HG03575 (cell line): ENCODE data around the gene DHX29.
A peak's percentile ranks its signal among the peaks of the same experiment; 100 is the strongest.
"Not testable (repeated sequence)": the region's sequence is repeated elsewhere in the genome, so short reads cannot be mapped to it uniquely, and the experiment has no call there.

Source experiments
- ATAC-seq: cut with Tn5 transposase; IDR thresholded peaks from one replicate; pipeline ENCODE4 v1.9.1; 2021; ENCODE audit not compliant: unreplicated experiment, insufficient number of reproducible peaks, low FRiP score; ENCODE audit errors: extremely low read depth

Gene DHX29

DNA sequence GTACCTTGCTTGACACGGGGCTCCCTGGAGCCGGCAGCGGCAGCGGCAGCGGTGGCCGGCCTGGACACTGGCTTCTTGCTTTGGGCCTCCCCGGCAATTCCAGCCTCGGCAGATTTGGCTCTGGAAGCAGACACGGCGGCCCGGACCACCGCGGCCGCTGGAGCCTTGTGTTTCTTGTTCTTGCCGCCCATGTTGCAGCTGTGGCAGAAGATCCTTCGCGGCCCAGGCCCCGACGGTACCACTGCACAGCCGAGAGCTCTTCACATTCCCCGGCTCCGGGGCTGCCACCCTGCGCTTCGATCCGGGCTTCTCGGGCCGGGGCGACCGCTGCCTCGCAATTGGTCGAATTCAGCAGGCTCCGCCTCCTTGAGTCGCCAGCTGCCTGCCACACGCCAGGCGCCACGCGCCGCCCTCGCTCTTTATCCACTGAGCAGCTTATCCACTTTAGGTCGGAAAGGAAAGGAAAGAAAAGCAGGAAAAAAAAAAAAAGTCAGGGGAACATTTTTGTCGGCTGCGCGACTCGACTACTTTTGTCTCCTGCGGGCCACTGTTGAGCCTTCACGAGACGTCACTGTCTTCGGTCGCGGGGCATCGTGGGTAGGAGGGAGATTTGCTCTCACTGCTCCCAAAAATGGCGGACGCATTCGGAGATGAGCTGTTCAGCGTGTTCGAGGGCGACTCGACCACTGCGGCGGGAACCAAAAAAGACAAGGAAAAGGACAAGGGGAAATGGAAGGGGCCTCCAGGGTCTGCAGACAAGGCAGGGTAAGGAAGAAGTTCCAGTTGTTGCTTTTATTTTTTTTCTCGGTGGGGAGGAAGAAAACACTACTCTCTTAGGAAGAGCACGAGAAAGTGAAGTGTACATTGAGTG lies at the start of gene DHX29, which contains the start of gene MTREX:
Gene DHX29, minus strand, starts transcription at position 312 of the 871 bp plus-strand sequence. Its CDS starts 121 bp downstream, at position 191.
Gene MTREX, plus strand, starts transcription at position 607 of the 871 bp plus-strand sequence. Its CDS starts 25 bp downstream, at position 632.
- peak; percentile 54 for ATAC-seq

DNA sequence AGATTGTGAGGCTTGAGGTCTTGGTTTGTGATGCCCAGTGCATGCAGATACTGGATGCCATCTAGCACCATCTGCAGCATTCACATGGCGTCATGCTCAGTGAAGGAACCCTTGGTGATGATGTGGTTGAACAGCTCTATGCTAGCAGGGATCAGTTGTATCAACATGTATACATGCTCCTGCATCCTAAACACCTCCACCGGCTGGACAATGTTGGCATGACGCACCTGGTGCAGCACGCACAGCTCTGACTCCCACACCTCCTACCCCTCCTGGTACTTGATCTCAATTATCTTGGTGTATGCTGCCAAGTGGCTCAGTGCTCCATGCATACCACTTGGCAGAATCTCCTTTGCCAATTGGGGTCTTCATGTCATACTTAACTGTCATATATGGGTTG lies 49.4 kb upstream of the DHX29 start:
- no peak for ATAC-seq

GRCh38 chr5:55350754-55351153 lies 43.3 kb upstream of the DHX29 start:
- no peak for ATAC-seq

- ATAC-seq = no peak
Observed at GRCh38 chr5:55347786-55348185, 40.3 kb upstream of the DHX29 start.

- no peak for ATAC-seq
Observed at GRCh38 chr5:55345327-55345726, 37.8 kb upstream of the DHX29 start.

- no peak for ATAC-seq
Observed at GRCh38 chr5:55344392-55344992, 37.0 kb upstream of the DHX29 start.

- ATAC-seq = no peak
Observed at GRCh38 chr5:55343609-55344008, 36.1 kb upstream of the DHX29 start.

DNA sequence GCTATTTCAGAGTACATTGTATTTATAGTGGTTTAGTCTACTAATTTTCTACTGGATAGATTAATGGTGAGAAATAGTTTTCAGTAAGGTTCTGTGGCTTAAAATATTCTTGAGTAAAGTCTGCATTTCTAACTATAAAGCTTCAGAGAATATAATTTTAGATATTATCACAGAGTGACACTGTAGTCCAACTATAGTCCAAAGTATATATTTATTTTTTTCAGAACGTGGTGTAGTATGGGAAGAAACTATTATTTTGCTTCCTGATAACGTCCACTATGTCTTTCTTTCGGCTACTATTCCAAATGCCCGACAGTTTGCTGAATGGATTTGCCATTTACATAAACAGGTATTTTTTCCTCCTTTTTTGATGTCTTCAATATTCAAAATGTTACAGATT lies 35.6 kb upstream of the DHX29 start:
- ATAC-seq = no peak

GRCh38 chr5:55338810-55339243 lies 31.3 kb upstream of the DHX29 start:
- no peak for ATAC-seq

DNA sequence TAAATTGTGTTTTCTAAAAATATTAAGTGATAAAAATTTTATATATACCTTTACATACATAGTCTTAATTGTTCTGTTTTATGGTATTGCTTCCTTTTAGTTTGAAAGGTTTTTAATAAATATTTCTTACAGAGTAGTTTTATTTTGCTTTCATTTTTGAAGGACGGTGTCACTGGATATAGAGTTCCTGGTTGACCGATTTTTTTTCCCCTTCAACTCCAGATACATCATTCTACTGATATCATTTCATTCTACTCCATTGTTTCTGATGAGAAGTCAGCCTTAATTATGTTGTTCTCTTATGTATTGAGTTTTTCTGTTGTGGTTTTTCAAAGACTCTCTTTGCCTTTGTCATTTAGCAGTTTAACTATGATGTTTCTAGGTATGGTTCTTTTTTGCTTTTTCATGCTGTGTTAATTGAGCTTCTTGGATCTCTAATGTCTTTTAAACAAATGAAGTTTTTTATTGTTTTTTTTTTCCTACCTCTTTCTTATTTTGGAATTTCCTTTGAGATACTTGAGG lies 30.7 kb upstream of the DHX29 start:
- no peak for ATAC-seq

DNA sequence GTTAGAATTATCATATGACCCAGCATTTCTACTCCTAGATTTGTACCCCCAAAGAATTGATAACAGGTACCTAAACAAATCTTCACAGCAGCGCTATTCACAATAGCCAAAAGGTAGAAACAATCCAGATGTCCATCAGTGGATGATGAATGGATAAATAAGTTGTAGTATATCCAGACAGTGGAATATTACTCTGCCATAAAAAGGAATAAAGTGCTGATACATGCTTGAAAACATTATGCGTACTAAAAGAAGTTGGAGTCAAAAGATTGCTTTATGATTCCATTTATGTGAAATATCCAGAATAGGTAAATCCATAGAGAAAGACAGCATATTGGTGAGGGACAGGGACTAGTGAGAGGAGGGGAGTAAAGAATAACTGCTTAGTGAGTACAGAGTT lies 26.3 kb upstream of the DHX29 start:
- no peak for ATAC-seq

DNA sequence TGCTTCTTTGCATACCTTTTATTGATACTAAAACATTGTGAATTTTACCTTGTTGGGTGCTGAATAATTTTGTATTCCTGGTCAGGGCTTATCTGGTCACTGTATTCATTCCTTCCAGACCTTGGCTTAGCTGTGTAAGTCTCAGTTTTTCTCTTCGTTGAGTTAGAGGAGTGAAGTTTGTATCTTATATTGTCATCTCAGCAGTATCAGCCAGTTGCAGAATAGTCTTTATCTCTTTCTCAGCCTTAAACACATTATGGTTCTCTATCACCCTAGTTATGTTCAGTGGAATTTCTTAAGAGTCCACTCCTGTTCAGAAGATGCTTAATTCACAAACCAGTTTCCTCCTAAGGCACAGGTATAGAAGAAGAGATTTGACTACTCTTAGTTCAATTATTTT lies 25.5 kb upstream of the DHX29 start:
- no peak for ATAC-seq

GRCh38 chr5:55331321-55331720 lies 23.8 kb upstream of the DHX29 start:
- ATAC-seq = no peak

GRCh38 chr5:55327281-55327680 lies 19.8 kb upstream of the DHX29 start:
- no peak for ATAC-seq

DNA sequence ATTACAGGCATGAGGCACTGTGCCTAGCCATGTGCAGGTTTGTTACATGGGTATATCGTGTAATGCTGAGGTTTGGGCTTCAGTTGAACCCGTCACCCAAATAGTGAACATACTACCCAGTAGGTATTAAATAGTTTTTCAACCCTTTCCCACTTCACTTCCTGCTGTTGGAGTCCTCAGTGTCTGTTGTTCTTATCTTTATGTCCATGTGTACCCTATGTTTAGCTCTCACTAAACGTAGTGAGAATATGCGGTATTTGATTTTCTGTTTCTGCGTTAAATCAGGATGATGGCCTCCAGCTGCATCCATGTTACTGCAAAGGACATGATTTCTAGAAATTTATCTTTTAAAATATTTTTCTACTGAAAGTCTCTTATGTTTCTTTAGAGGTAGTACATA lies 18.1 kb upstream of the DHX29 start:
- no peak for ATAC-seq

- ATAC-seq = no peak
Observed at GRCh38 chr5:55324815-55325418, 17.4 kb upstream of the DHX29 start.

- no peak for ATAC-seq
Observed at GRCh38 chr5:55324006-55324405, 16.5 kb upstream of the DHX29 start.

GRCh38 chr5:55320571-55320970 lies 13.1 kb upstream of the DHX29 start:
- ATAC-seq = no peak

GRCh38 chr5:55319491-55319890 lies 12.0 kb upstream of the DHX29 start:
- ATAC-seq = no peak

DNA sequence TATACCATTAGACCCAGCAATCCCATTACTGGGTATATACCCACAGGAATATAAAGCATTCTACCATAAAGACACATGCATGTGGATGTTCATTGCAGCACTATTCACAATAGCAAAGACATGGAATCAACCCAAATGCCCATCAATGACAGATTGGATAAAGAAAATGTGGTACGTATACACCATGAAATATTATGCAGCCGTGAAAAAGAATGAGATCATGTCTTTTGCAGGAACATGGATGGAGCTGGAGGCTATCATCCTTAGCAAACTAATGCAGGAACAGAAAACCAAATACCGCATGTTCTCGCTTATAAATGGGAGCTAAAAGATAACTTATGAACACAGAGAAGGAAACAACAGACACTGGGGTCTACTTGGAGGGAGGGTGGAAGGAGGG lies 10.7 kb upstream of the DHX29 start:
- ATAC-seq = not testable (repeated sequence)
